H9 (cell line): Measurements from ENCODE around the gene OXLD1. TPM values are rescaled to one million over a fixed set of nuclear protein-coding genes. Genes with fewer than 3 reads are reported as not detected.

Experiments used
- DNase-seq: peaks from one replicate; pipeline ENCODE4 v3.0.0-alpha.2; 2017
- H2AFZ ChIP-seq: one replicate; pipeline ENCODE4 v1.6.1; 2013; ENCODE audit warnings: mild to moderate bottlenecking, low read length, control low read depth, moderate library complexity
- H2AK5ac ChIP-seq: 2 replicates; pipeline ENCODE4 v1.6.1; 2013; ENCODE audit warnings: low read length, control low read depth, mixed read lengths; ENCODE audit not compliant: insufficient read length
- H2BK120ac ChIP-seq: one replicate; pipeline ENCODE4 v1.6.1; 2013; ENCODE audit warnings: low read depth, mild to moderate bottlenecking, low read length, control low read depth, inconsistent platforms; ENCODE audit not compliant: poor library complexity, severe bottlenecking
- H2BK12ac ChIP-seq: 2 replicates; pipeline ENCODE4 v1.6.1; 2013; ENCODE audit warnings: low read length, control low read depth, mixed read lengths, low read depth; ENCODE audit not compliant: insufficient read length
- H2BK15ac ChIP-seq: 2 replicates; pipeline ENCODE4 v1.6.1; 2013; ENCODE audit warnings: low read depth, low read length, control low read depth
- H2BK20ac ChIP-seq: one replicate; pipeline ENCODE4 v1.6.1; 2013; ENCODE audit warnings: low read depth, mild to moderate bottlenecking, low read length, control low read depth, inconsistent platforms; ENCODE audit not compliant: poor library complexity, severe bottlenecking
- H2BK5ac ChIP-seq: 2 replicates; pipeline ENCODE4 v1.6.1; 2013; ENCODE audit warnings: low read length, control low read depth, mixed read lengths; ENCODE audit not compliant: insufficient read length
- H3K14ac ChIP-seq: 2 replicates; pipeline ENCODE4 v1.6.1; 2013; ENCODE audit warnings: low read length, control low read depth; ENCODE audit not compliant: insufficient read depth
- H3K18ac ChIP-seq: 2 replicates; pipeline ENCODE4 v1.6.1; 2013; ENCODE audit warnings: low read depth, mild to moderate bottlenecking, mixed read lengths, low read length, control low read depth; ENCODE audit not compliant: insufficient read length
- H3K23ac ChIP-seq: 2 replicates; pipeline ENCODE4 v1.6.1; 2013; ENCODE audit warnings: low read length, control low read depth, mixed read lengths, low read depth; ENCODE audit not compliant: insufficient read length
- H3K23me2 ChIP-seq: 2 replicates; pipeline ENCODE4 v1.6.1; 2013; ENCODE audit warnings: low read depth, mild to moderate bottlenecking, mixed read lengths, low read length, control low read depth; ENCODE audit not compliant: insufficient read length, poor library complexity, severe bottlenecking
- H3K27ac ChIP-seq: 2 replicates; pipeline ENCODE4 v1.5.1; 2013; ENCODE audit warnings: low read length, control low read depth, mixed read lengths, low read depth; ENCODE audit not compliant: insufficient read length
- H3K27me3 ChIP-seq: 2 replicates; pipeline ENCODE4 v1.6.1; 2013; ENCODE audit warnings: low read length, control low read depth, inconsistent platforms; ENCODE audit not compliant: insufficient read depth
- H3K4ac ChIP-seq: 2 replicates; pipeline ENCODE4 v1.6.1; 2013; ENCODE audit warnings: low read depth, mild to moderate bottlenecking, control low read depth, inconsistent platforms, low read length, moderate library complexity
- H3K4me1 ChIP-seq: 2 replicates; pipeline ENCODE4 v1.6.1; 2013; ENCODE audit warnings: low read length, control low read depth, inconsistent platforms; ENCODE audit not compliant: insufficient read depth
- H3K4me2 ChIP-seq: 2 replicates; pipeline ENCODE4 v1.6.1; 2013; ENCODE audit warnings: low read length, control low read depth, mixed read lengths; ENCODE audit not compliant: insufficient read length, insufficient read depth
- H3K56ac ChIP-seq: 2 replicates; pipeline ENCODE4 v1.6.1; 2013; ENCODE audit warnings: low read depth, mild to moderate bottlenecking, mixed read lengths, low read length, control low read depth; ENCODE audit not compliant: insufficient read length
- H3K79me1 ChIP-seq: 2 replicates; pipeline ENCODE4 v1.6.1; 2013; ENCODE audit warnings: low read depth, mild to moderate bottlenecking, moderate library complexity, low read length, control low read depth, inconsistent platforms; ENCODE audit not compliant: insufficient read depth, poor library complexity, severe bottlenecking
- H3K79me2 ChIP-seq: 2 replicates; pipeline ENCODE4 v1.6.1; 2013; ENCODE audit warnings: low read length, control low read depth, inconsistent platforms; ENCODE audit not compliant: insufficient read depth
- H3K9ac ChIP-seq: 2 replicates; pipeline ENCODE4 v1.6.1; 2013; ENCODE audit warnings: low read length, control low read depth, mixed read lengths; ENCODE audit not compliant: insufficient read length; ENCODE audit errors: extremely low read depth
- H3K9me3 ChIP-seq: one replicate; pipeline ENCODE4 v1.6.1; 2013; ENCODE audit warnings: low read depth, low read length, inconsistent platforms; ENCODE audit not compliant: control insufficient read depth
- H3T11ph ChIP-seq: one replicate; pipeline ENCODE4 v1.6.1; 2013; ENCODE audit warnings: mild to moderate bottlenecking, low read length, control low read depth, inconsistent platforms
- H4K20me1 ChIP-seq: one replicate; pipeline ENCODE4 v1.6.1; 2013; ENCODE audit not compliant: control insufficient read depth, insufficient read length, insufficient read depth
- H4K5ac ChIP-seq: 2 replicates; pipeline ENCODE4 v1.6.1; 2013; ENCODE audit warnings: low read depth, mild to moderate bottlenecking, mixed read lengths, low read length, control low read depth; ENCODE audit not compliant: insufficient read length
- H4K8ac ChIP-seq: replicated peaks from 2 replicates; pipeline ENCODE4 v1.6.1; 2013; ENCODE audit warnings: low read length, control low read depth, mixed read lengths, low read depth; ENCODE audit not compliant: insufficient read length
- H4K91ac ChIP-seq: 2 replicates; pipeline ENCODE4 v1.6.1; 2013; ENCODE audit warnings: low read depth, mild to moderate bottlenecking, moderate library complexity, mixed read lengths, low read length, control low read depth; ENCODE audit not compliant: insufficient read length
- H3K27ac Mint-ChIP-seq, 3 experiments: 2 replicates in 2 of 3; 3 replicates in 1 of 3; pipeline ENCODE4 v1.8.0; 2020 to 2021; ENCODE audit warnings: mixed read lengths in 3 of 3, mild to moderate bottlenecking in 1 of 3, moderate library complexity in 1 of 3
- H3K27me3 Mint-ChIP-seq: 2 replicates; pipeline ENCODE4 v1.8.0; 2021; ENCODE audit warnings: low read depth, mild to moderate bottlenecking, moderate library complexity, mixed read lengths
- H3K36me3 Mint-ChIP-seq, 3 experiments: 2 replicates in 2 of 3; 3 replicates in 1 of 3; pipeline ENCODE4 v1.8.0; 2020 to 2021; ENCODE audit warnings: low read depth in 3 of 3, mixed read lengths in 3 of 3; ENCODE audit not compliant: insufficient read depth in 1 of 3
- H3K4me1 Mint-ChIP-seq, 2 experiments: 2 replicates each; pipeline ENCODE4 v1.8.0; 2020; ENCODE audit warnings: mixed read lengths in 2 of 2
- H3K4me3 Mint-ChIP-seq, 2 experiments: 2 replicates in 1 of 2; 3 replicates in 1 of 2; pipeline ENCODE4 v1.8.0; 2020 to 2021; ENCODE audit warnings: mild to moderate bottlenecking in 2 of 2, mixed read lengths in 2 of 2, moderate library complexity in 1 of 2
- H3K9me3 Mint-ChIP-seq, 2 experiments: 2 replicates in 1 of 2; 3 replicates in 1 of 2; pipeline ENCODE4 v1.8.0; 2020; ENCODE audit warnings: mild to moderate bottlenecking in 2 of 2, mixed read lengths in 2 of 2, moderate library complexity in 1 of 2
- CTCF ChIP-seq: fragments of 200-600 bp; sonication (generic); conservative IDR thresholded peaks from 3 replicates; pipeline ENCODE4 v1.8.0; 2021; ENCODE audit warnings: antibody characterized with exemption, mild to moderate bottlenecking
- WGBS: extraction: QIAGEN DNeasy Blood & Tissue Kit; methylation state at CpG from one replicate; pipeline ENCODE4 v1.1.7; 2013; ENCODE audit warnings: missing lambda C conversion rate, low lambda C conversion rate, mixed read lengths; ENCODE audit not compliant: insufficient read length; ENCODE audit errors: extremely low coverage; 5-methylcytosine and 5-hydroxymethylcytosine counted together
- total RNA-seq: library from RNA; stranded (reverse); gene quantifications from 2 replicates; pipeline ENCODE4 v1.2.1, GENCODE V29; 2021

Gene OXLD1
- total RNA-seq, 1 experiment from 2014 or later = 25.0 TPM

DNA sequence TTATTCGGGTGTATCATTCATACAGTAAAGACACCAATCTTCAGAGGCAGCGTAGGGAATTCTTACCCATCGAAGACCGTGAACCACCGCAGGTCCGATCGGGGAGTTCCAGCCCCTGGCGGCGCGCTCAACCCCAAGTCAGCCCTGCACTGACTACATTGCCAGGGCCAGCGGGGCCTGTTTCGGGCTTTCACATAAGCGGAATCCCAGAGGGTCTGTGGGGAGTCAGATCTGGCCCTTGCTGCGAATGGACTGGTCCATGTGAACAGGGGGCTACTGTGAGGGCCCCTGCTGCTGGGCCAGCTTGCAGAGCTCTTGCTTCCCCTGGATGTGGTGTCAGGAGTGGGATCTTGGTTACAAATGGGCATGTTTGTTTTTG, 17.7 kb downstream of the OXLD1 start:
- DNase-seq = peak; percentile 47
- no peak overlapping the region for H4K8ac ChIP-seq
- no peak overlapping the region for H4K91ac ChIP-seq
- no peak overlapping the region for H3K9ac ChIP-seq
- Mint-ChIP-seq H3K9me3 (no peaks in the 10 kb centered on the region; a peak in 2 of 5 replicates), H3K4me3 (0 out of 5 replicates have a peak overlapping the region, but pooled peaks of 1 of the 2 experiments have one; percentile 48), H3K27me3 (peaks cover 2% of the 10 kb centered on the region), H3K36me3 (no peaks in the 10 kb centered on the region), H3K27ac (no peak overlapping the region), H3K4me1 (peaks cover 13 to 15% of the 10 kb centered on the region in 2 experiments)
- peaks cover 3% of the 10 kb centered on the region; the same call in 1 of the 2 replicates for H3K4me1 ChIP-seq
- H3K79me2 ChIP-seq = no peaks in the 10 kb centered on the region
- no peak overlapping the region for H3K14ac ChIP-seq
- no peaks in the 10 kb centered on the region for H4K20me1 ChIP-seq
- H3K23ac ChIP-seq = no peak overlapping the region
- no peak overlapping the region for H4K5ac ChIP-seq
- TF ChIP-seq CTCF = no peak
- H2AK5ac ChIP-seq = no peak overlapping the region
- H3K79me1 ChIP-seq = no peaks in the 10 kb centered on the region
- no peak overlapping the region for H2BK12ac ChIP-seq
- no peak overlapping the region for H3K18ac ChIP-seq
- H3K27me3 ChIP-seq = no peaks in the 10 kb centered on the region; the same call in 1 of the 2 replicates
- no peak overlapping the region for H3K27ac ChIP-seq
- H2BK20ac ChIP-seq = no peak overlapping the region
- no peaks in the 10 kb centered on the region for H3K9me3 ChIP-seq
- no peak overlapping the region for H3K4me2 ChIP-seq
- H2BK120ac ChIP-seq = no peak overlapping the region
- no peaks in the 10 kb centered on the region for H3K23me2 ChIP-seq
- H3T11ph ChIP-seq = no peak overlapping the region
- no peak overlapping the region for H2AFZ ChIP-seq
- H2BK5ac ChIP-seq = no peak overlapping the region
- no CpG with 5 or more reads among the region's 14 CpGs for WGBS
- no peak overlapping the region for H2BK15ac ChIP-seq
- H3K56ac ChIP-seq = no peak overlapping the region
- H3K4ac ChIP-seq = no peak overlapping the region
